GM13976 (cell line): ENCODE measurements around the gene BRDT.
"Not testable (repeated sequence)": the region's sequence is repeated elsewhere in the genome, so short reads cannot be mapped to it uniquely, and the experiment has no call there.

ENCODE experiments used
- DNase-seq: peaks from one replicate; pipeline ENCODE4 v3.0.0; 2012; ENCODE audit warnings: low spot score
- in situ Hi-C: fragments of 300-500 bp; cut with MboI; formaldehyde crosslinking; loops from one replicate; pipeline ENCODE4 v1.12.0; 2022; ENCODE audit warnings: low sequenced_read_pairs, mixed read lengths, inconsistent platforms; ENCODE audit not compliant: unreplicated experiment
- TF ChIP-seq, protein P1 (sequence below): IDR thresholded peaks from 2 replicates; pipeline ENCODE4 v1.5.1; 2012; ENCODE audit warnings: borderline replicate concordance, mild to moderate bottlenecking; ENCODE audit not compliant: insufficient read depth; ENCODE audit errors: extremely low read depth, missing control alignments, control extremely low read depth

BRDT gene

DNA sequence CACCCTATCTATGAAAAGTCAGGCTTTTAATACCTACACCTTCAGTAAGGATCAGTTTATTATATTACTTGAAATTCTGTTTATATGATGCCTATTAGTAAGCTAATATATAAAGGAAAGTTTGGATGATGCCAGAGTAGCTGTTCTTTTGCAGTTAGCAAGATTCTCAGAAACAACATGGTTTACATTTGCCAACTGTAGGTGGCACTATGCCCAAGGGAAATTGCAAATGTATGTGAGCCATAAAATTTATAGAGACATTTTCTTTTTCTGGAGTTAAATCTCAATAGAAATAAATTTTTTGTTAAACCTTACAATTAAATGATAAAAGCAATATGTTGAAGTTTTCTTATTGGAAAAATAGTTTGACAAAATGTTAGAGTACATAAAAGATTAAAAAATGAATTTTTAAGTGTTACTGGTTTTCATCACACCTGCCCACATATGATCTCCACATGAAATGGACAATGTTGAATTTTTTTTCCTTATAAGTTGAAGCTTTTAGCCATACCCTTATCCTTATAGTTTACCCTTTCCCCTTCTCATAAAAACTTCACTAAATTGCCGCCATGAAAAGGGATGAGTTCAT lies 48.5 kb downstream of the BRDT start:
- in situ Hi-C loops, result no loop called here
- TF ChIP-seq, protein P1, sequence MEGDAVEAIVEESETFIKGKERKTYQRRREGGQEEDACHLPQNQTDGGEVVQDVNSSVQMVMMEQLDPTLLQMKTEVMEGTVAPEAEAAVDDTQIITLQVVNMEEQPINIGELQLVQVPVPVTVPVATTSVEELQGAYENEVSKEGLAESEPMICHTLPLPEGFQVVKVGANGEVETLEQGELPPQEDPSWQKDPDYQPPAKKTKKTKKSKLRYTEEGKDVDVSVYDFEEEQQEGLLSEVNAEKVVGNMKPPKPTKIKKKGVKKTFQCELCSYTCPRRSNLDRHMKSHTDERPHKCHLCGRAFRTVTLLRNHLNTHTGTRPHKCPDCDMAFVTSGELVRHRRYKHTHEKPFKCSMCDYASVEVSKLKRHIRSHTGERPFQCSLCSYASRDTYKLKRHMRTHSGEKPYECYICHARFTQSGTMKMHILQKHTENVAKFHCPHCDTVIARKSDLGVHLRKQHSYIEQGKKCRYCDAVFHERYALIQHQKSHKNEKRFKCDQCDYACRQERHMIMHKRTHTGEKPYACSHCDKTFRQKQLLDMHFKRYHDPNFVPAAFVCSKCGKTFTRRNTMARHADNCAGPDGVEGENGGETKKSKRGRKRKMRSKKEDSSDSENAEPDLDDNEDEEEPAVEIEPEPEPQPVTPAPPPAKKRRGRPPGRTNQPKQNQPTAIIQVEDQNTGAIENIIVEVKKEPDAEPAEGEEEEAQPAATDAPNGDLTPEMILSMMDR, result peak; percentile 45
- DNase-seq, result peak; percentile 39

DNA sequence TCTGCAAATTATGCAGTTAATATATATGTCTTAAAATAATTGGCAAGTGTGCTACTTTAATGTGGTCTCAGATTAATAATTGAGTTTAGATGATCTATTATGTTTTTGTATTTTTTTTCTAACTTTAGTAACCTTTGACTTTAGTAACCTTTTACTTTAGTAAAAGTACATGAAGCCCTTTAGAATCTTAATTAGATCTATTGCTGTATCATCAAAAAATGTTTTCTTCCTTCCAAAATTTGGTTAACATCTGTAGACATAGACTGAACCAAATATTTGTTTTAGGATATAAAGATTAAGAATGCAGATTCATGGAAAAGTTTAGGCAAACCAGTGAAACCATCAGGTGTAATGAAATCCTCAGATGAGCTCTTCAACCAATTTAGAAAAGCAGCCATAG lies 54.9 kb downstream of the BRDT start:
- DNase-seq, result no peak
- in situ Hi-C loops, result loop anchor here (25.0 kb wide), 1 partner anchor 608 kb away; no protein-coding TSS in a partner anchor
- TF ChIP-seq, protein P1, result no peak

DNA sequence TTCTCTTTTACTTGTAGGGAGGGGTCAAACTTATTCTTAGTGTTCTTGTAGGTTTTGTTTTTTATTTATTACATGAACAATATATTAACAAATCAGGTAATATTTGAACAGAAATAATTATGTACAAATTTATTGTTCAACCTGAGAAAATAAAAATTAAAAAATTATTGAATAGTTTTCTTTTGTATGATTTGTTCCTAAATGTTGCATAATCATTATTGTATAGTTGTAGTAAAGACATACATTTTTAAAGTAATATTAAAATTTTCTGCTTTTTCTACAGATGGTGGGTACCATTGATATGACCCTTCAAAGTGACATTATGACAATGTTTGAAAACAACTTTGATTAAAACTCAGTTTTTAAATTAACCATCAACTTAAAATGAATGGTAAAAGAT lies 64.7 kb downstream of the BRDT start:
- in situ Hi-C loops, result loop anchor here (25.0 kb wide), 1 partner anchor 598 kb away; no protein-coding TSS in a partner anchor
- TF ChIP-seq, protein P1, result no peak
- DNase-seq, result no peak

DNA sequence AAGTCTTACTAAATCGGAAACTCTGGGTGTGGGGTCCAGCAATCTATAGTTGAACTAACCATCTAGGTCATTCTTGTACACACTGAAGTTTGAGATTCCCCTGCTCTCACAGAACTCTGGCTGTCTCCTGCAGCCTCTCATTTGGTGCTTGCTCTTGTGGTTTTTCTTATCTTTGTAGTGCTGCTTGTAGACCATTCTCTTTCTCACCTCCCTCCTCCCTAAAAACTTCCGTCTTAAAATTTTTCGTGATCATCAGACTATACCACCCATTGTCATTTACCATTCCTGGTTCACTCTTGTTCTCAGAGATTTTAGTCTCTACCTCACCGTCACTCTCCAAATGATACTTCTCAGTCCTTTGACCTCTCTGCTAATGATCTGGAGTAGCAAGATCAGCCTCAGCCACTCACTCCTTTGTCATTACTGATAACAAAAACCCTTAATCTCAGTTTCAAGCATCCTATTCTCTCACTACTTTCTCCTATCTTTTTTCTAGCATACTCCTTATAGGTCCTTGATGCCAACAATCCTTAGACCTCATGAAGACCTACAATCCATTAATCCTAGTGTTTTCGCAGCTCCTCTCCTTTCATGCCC lies 67.6 kb downstream of the BRDT start:
- TF ChIP-seq, protein P1, result no peak
- DNase-seq, result no peak
- in situ Hi-C loops, result loop anchor here (25.0 kb wide), 1 partner anchor 595 kb away; no protein-coding TSS in a partner anchor

DNA sequence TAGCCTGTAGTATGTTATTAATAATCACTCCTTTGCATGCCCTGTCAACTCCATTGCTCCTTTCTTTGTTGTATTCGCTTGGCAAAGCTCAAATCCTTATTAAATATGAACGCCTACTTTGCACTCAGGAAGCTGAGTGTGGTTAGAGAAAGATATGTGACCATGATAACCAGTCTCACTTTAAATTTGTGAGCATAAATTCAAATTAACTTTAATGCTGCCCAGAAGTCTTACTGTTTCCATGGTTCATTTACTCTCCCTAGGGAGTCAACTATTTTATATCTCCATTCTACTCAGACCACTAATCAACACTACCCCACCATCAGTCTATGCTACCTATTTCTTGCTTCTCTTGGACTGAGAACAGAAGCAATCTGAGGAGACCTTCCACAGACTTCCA lies 68.5 kb downstream of the BRDT start:
- in situ Hi-C loops, result loop anchor here (25.0 kb wide), 1 partner anchor 595 kb away; no protein-coding TSS in a partner anchor
- TF ChIP-seq, protein P1, result no peak
- no peak for DNase-seq

DNA sequence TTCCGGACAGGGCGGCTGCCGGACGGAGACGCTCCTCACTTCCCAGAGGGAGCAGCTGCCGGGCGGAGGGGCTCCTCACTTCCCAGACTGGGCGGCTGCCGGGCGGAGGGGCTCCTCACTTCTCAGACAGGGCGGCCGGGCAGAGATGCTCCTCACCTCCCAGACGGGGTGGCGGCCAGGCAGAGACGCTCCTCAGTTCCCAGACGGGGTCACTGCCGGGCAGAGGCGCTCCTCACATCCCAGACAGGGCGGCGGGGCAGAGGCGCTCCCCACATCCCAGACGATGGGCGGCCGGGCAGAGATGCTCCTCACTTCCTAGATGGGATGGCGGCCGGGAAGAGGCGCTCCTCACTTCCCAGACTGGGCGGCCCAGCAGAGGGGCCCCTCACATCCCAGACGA lies 76.8 kb downstream of the BRDT start:
- DNase-seq, in situ Hi-C loops: not testable (repeated sequence)

DNA sequence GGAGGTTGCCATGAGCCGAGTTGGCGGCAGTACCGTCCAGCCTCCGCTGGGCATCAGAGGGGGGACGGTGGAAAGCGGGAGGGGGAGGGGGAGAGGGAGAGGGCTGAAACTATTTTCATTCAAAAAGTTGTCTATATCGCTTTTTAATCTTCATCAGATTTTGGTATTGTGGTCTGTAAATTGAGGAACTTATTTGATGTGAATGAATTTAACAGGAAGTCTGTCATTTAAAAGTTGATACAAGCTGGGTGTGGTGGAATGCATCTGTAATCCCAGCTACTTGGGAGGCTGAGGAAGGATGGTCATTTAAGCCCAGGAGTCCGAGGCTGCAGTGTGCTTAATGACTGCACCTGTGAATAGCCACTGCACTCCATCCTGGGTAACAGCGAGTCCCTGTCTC lies 77.6 kb downstream of the BRDT start:
- in situ Hi-C loops, result no loop called here
- TF ChIP-seq, protein P1, result no peak
- DNase-seq, result no peak
